ENCODE measurements around the gene EDN1.
"Not testable (repeated sequence)": the region's sequence is repeated elsewhere in the genome, so short reads cannot be mapped to it uniquely, and the experiment has no call there.

The EDN1 gene

GRCh38 chr6:12328701-12329100 lies 38.5 kb downstream of the EDN1 start:
- DNase-seq: no peak

GRCh38 chr6:12331474-12331873 lies 41.3 kb downstream of the EDN1 start:
- no peak for DNase-seq

- no peak for DNase-seq
These were observed 42.0 kb downstream of the EDN1 start for GRCh38 chr6:12331951-12332749.

- not testable (repeated sequence) for DNase-seq
These were observed 42.6 kb downstream of the EDN1 start for GRCh38 chr6:12332750-12333079.

GRCh38 chr6:12333128-12333527 lies 43.0 kb downstream of the EDN1 start:
- DNase-seq: no peak

GRCh38 chr6:12334526-12335130 lies 44.5 kb downstream of the EDN1 start:
- DNase-seq: no peak

GRCh38 chr6:12335131-12335527 lies 45.0 kb downstream of the EDN1 start:
- DNase-seq: no peak

- no peak for DNase-seq
These were observed 45.6 kb downstream of the EDN1 start for GRCh38 chr6:12335717-12336116.

- no peak for DNase-seq
These were observed 46.2 kb downstream of the EDN1 start for GRCh38 chr6:12336121-12336971.

GRCh38 chr6:12339022-12339421 lies 48.9 kb downstream of the EDN1 start:
- no peak for DNase-seq

- DNase-seq: no peak
These were observed 49.8 kb downstream of the EDN1 start for GRCh38 chr6:12339808-12340487.

GRCh38 chr6:12340488-12340818 lies 50.3 kb downstream of the EDN1 start:
- DNase-seq: no peak

- no peak for DNase-seq
These were observed 52.5 kb downstream of the EDN1 start for GRCh38 chr6:12342664-12343063.

GRCh38 chr6:12343122-12343439 lies 52.9 kb downstream of the EDN1 start:
- DNase-seq: no peak

- DNase-seq: no peak
These were observed 53.4 kb downstream of the EDN1 start for GRCh38 chr6:12343440-12344162.

- DNase-seq: no peak
These were observed 54.1 kb downstream of the EDN1 start for GRCh38 chr6:12344296-12344695.

- no peak for DNase-seq
These were observed 55.0 kb downstream of the EDN1 start for GRCh38 chr6:12344961-12345693.

- DNase-seq: no peak
These were observed 55.5 kb downstream of the EDN1 start for GRCh38 chr6:12345694-12346058.

Data from stimulated activated CD4-positive, alpha-beta T cell treated with anti-CD3 and anti-CD28 coated beads, Interleukin-4, amount 100 ng/mL, for 24 hours (primary cell).